Right forelimb (tissue), 1 donor: Measurements from ENCODE around the gene SYCP2.
A peak's percentile ranks its signal among the peaks of the same experiment; 100 is the strongest.

Source experiments
- DNase-seq: peaks from one replicate; pipeline ENCODE4 v3.0.0-alpha.2; 2018

SYCP2 gene

GRCh38 chr20:59820204-59821041, 113.0 kb downstream of the SYCP2 start:
- DNase-seq = peak; percentile 52

GRCh38 chr20:59819496-59820203, 113.8 kb downstream of the SYCP2 start:
- peak; percentile 38 for DNase-seq

- no peak for DNase-seq
Observed at GRCh38 chr20:59818911-59819310, 114.5 kb downstream of the SYCP2 start.

GRCh38 chr20:59817846-59818615, 115.4 kb downstream of the SYCP2 start:
- DNase-seq = peak; percentile 39

- DNase-seq = no peak
Observed at GRCh38 chr20:59817406-59817805, 116.0 kb downstream of the SYCP2 start.

- DNase-seq = no peak
Observed at GRCh38 chr20:59816146-59816738, 117.2 kb downstream of the SYCP2 start.

- no peak for DNase-seq
Observed at GRCh38 chr20:59814840-59815340, 118.5 kb downstream of the SYCP2 start.

- no peak for DNase-seq
Observed at GRCh38 chr20:59813948-59814839, 119.2 kb downstream of the SYCP2 start.
